GM19324 (cell line): ENCODE results near the gene KAZN.

Experiments
- ATAC-seq: cut with Tn5 transposase; IDR thresholded peaks from one replicate; pipeline ENCODE4 v1.9.1; 2021; ENCODE audit warnings: mild to moderate bottlenecking, moderate library complexity; ENCODE audit not compliant: unreplicated experiment, low FRiP score

Gene KAZN

GRCh38 chr1:15155888-15156741 lies 557.6 kb downstream of the KAZN start:
- no peak for ATAC-seq

- ATAC-seq = no peak
Observed at GRCh38 chr1:15156807-15157380, 558.4 kb downstream of the KAZN start.

- ATAC-seq = no peak
Observed at GRCh38 chr1:15157524-15158399, 559.3 kb downstream of the KAZN start.

- no peak for ATAC-seq
Observed at GRCh38 chr1:15158506-15159165, 560.2 kb downstream of the KAZN start.

- no peak for ATAC-seq
Observed at GRCh38 chr1:15159166-15159555, 560.7 kb downstream of the KAZN start.

- ATAC-seq = no peak
Observed at GRCh38 chr1:15160626-15161025, 562.1 kb downstream of the KAZN start.

- ATAC-seq = no peak
Observed at GRCh38 chr1:15167386-15167785, 568.9 kb downstream of the KAZN start.
